Measurements from ENCODE around the gene FAM9C.

- TF ChIP-seq CTCF (conservative IDR thresholded peaks at IDR 0.05), result no peak
- no peak for TF ChIP-seq EZH2 (IDR thresholded peaks at IDR 0.05; ENCODE audit: low read depth)
Measured at GRCh38 chrX:13029637-13029886, 14.9 kb downstream of the FAM9C start.
